AG04450 (cell line): ENCODE measurements around the gene DCAF16. TPM values are rescaled to one million over a fixed set of nuclear protein-coding genes. Genes with fewer than 3 reads are reported as not detected.

ENCODE experiments used
- CTCF ChIA-PET: fragments of 300-600, 350-600 bp; formaldehyde crosslinking; extraction: SDS; loops from one replicate; lab custom pipeline; 2022; ENCODE audit warnings: antibody characterized with exemption, inconsistent platforms; lab: Charles Lee
- POLR2A ChIA-PET: fragments of 350-600 bp; formaldehyde crosslinking; extraction: SDS; loops from one replicate; lab custom pipeline; 2021; ENCODE audit warnings: antibody characterized with exemption, inconsistent platforms; lab: Yijun Ruan, JAX
- DNase-seq: peaks from one replicate; pipeline ENCODE4 v3.0.0-alpha.2; 2011; ENCODE audit warnings: low read depth, low spot score
- H3K27ac ChIP-seq: one replicate; pipeline ENCODE4 v1.5.1; 2012; ENCODE audit warnings: low read depth, low read length, control low read depth
- H3K27me3 ChIP-seq: one replicate; pipeline ENCODE4 v1.6.0; 2012; ENCODE audit warnings: low read length; ENCODE audit not compliant: control insufficient read depth, insufficient read depth
- H3K4me3 ChIP-seq: 2 replicates; pipeline ENCODE4 v1.5.1; 2011; ENCODE audit warnings: mild to moderate bottlenecking, low read depth, low read length, control low read depth
- H3K9me3 ChIP-seq: 2 replicates; pipeline ENCODE4 v1.5.1; 2012; ENCODE audit warnings: low read length; ENCODE audit not compliant: control insufficient read depth, insufficient read depth
- CTCF ChIP-seq: IDR thresholded peaks from 2 replicates; pipeline ENCODE4 v1.5.1; 2011; ENCODE audit warnings: low read depth, low read length, control low read depth, inconsistent platforms
- polyA plus RNA-seq: library from polyadenylated mRNA; depleted of rRNA; stranded (reverse); fragments of >200 nt; gene quantifications from 2 replicates; pipeline ENCODE4 v1.2.3, GENCODE V29; 2011

DCAF16 gene
- polyA plus RNA-seq, 1 experiment, result 22.2 TPM

GRCh38 chr4:17805580-17806155 lies 4.9 kb downstream of the DCAF16 start:
- CTCF ChIA-PET, result interaction anchor here (1.0 to 7.0 kb wide), 4 partner anchors 10 to 788 kb away, joined by 3 to 98 read pairs (median 12); no protein-coding TSS in a partner anchor
- POLR2A ChIA-PET, result no interaction called here
- TF ChIP-seq CTCF, result no peak
- Histone ChIP-seq H3K27ac (no peak overlapping the region), H3K9me3 (0 out of 2 replicates have a peak, but pooled peaks cover 2% of the 10 kb centered on the region), H3K4me3 (no peak overlapping the region), H3K27me3 (no peaks in the 10 kb centered on the region)
- no peak for DNase-seq

GRCh38 chr4:17797808-17798207 lies 12.7 kb downstream of the DCAF16 start:
- ChIA-PET CTCF (interaction anchor here (1.2 to 3.5 kb wide), 5 partner anchors 11 to 249 kb away, joined by 3 to 26 read pairs (median 5); no protein-coding TSS in a partner anchor), POLR2A (interaction anchor here (1.4 kb wide), 1 partner anchor 12 kb away, joined by 3 read pairs; the partner anchor contains the start of gene DCAF16)
- DNase-seq, result no peak
- H3K27ac ChIP-seq, result no peak overlapping the region
- no peaks in the 10 kb centered on the region for H3K9me3 ChIP-seq
- H3K27me3 ChIP-seq, result no peaks in the 10 kb centered on the region
- H3K4me3 ChIP-seq, result no peak overlapping the region
- no peak for TF ChIP-seq CTCF

- no peaks in the 10 kb centered on the region for H3K27me3 ChIP-seq
- H3K9me3 ChIP-seq, result no peaks in the 10 kb centered on the region
- DNase-seq, result no peak
- CTCF ChIA-PET, result interaction anchor here (1.5 to 1.8 kb wide), 2 partner anchors 246 kb away, joined by 5 read pairs; no protein-coding TSS in a partner anchor
- TF ChIP-seq CTCF, result no peak
- no peak overlapping the region for H3K27ac ChIP-seq
- H3K4me3 ChIP-seq, result no peak overlapping the region
- POLR2A ChIA-PET, result interaction anchor here (0.5 kb wide), 1 partner anchor 17 kb away, joined by 3 read pairs; no protein-coding TSS in a partner anchor
These were observed 15.8 kb downstream of the DCAF16 start for GRCh38 chr4:17794730-17795129.

GRCh38 chr4:17788956-17789355 lies 21.6 kb downstream of the DCAF16 start:
- no peak for TF ChIP-seq CTCF
- Histone ChIP-seq H3K4me3 (no peak overlapping the region), H3K27ac (no peak overlapping the region), H3K27me3 (no peaks in the 10 kb centered on the region), H3K9me3 (no peaks in the 10 kb centered on the region)
- POLR2A ChIA-PET, result no interaction called here
- DNase-seq, result no peak
- CTCF ChIA-PET, result interaction anchor here (0.8 to 1.4 kb wide), 4 partner anchors 18 to 240 kb away, joined by 3 to 5 read pairs (median 4); no protein-coding TSS in a partner anchor

GRCh38 chr4:17787315-17787714 lies 23.2 kb downstream of the DCAF16 start:
- no peak overlapping the region for H3K4me3 ChIP-seq
- no peaks in the 10 kb centered on the region for H3K9me3 ChIP-seq
- H3K27me3 ChIP-seq, result no peaks in the 10 kb centered on the region
- no peak for TF ChIP-seq CTCF
- POLR2A ChIA-PET, result no interaction called here
- CTCF ChIA-PET, result interaction anchor here (0.9 to 1.4 kb wide), 2 partner anchors 18 to 238 kb away, joined by 3 to 4 read pairs; no protein-coding TSS in a partner anchor
- peak; percentile 18 for DNase-seq
- no peak overlapping the region for H3K27ac ChIP-seq
